Measurements from ENCODE around the gene JAG1.
"Not testable (repeated sequence)": the region's sequence is repeated elsewhere in the genome, so short reads cannot be mapped to it uniquely, and the experiment has no call there.

The JAG1 gene

GRCh38 chr20:10635476-10636208 is 38.2 kb downstream of the JAG1 start:
- no peak for DNase-seq

GRCh38 chr20:10634683-10635411 is 39.0 kb downstream of the JAG1 start:
- no peak for DNase-seq

GRCh38 chr20:10634211-10634610 is 39.6 kb downstream of the JAG1 start:
- no peak for DNase-seq

GRCh38 chr20:10633718-10634117 is 40.1 kb downstream of the JAG1 start:
- DNase-seq, result no peak

- no peak for DNase-seq
These were observed 40.9 kb downstream of the JAG1 start for GRCh38 chr20:10632721-10633509.

GRCh38 chr20:10631126-10631525 is 42.7 kb downstream of the JAG1 start:
- no peak for DNase-seq

GRCh38 chr20:10629946-10630650 is 43.7 kb downstream of the JAG1 start:
- DNase-seq, result no peak

- DNase-seq, result no peak
These were observed 46.9 kb downstream of the JAG1 start for GRCh38 chr20:10626896-10627295.

- no peak for DNase-seq
These were observed 48.2 kb downstream of the JAG1 start for GRCh38 chr20:10625641-10626040.

- DNase-seq, result no peak
These were observed 51.0 kb downstream of the JAG1 start for GRCh38 chr20:10622657-10623418.

- no peak for DNase-seq
These were observed 52.6 kb downstream of the JAG1 start for GRCh38 chr20:10621149-10621548.

GRCh38 chr20:10619427-10619826 is 54.4 kb downstream of the JAG1 start:
- no peak for DNase-seq

GRCh38 chr20:10618611-10619245 is 55.1 kb downstream of the JAG1 start:
- no peak for DNase-seq

- not testable (repeated sequence) for DNase-seq
These were observed 56.2 kb downstream of the JAG1 start for GRCh38 chr20:10617549-10618133.

GRCh38 chr20:10616212-10616611 is 57.6 kb downstream of the JAG1 start:
- DNase-seq, result no peak

- no peak for DNase-seq
These were observed 59.9 kb downstream of the JAG1 start for GRCh38 chr20:10613911-10614310.

GRCh38 chr20:10613426-10613825 is 60.4 kb downstream of the JAG1 start:
- not testable (repeated sequence) for DNase-seq

- DNase-seq, result no peak
These were observed 62.4 kb downstream of the JAG1 start for GRCh38 chr20:10611357-10611756.

- no peak for DNase-seq
These were observed 63.5 kb downstream of the JAG1 start for GRCh38 chr20:10610251-10610650.

GRCh38 chr20:10609770-10610169 is 64.0 kb downstream of the JAG1 start:
- no peak for DNase-seq

- no peak for DNase-seq
These were observed 64.5 kb downstream of the JAG1 start for GRCh38 chr20:10609276-10609675.

All from NCI-H1436 (cell line).